RPMI7951 (cell line): Measurements from ENCODE around the gene APCDD1. TPM values are rescaled to one million over a fixed set of nuclear protein-coding genes. Genes with fewer than 3 reads are reported as not detected.
A peak's percentile ranks its signal among the peaks of the same experiment; 100 is the strongest.
"Not testable (repeated sequence)": the region's sequence is repeated elsewhere in the genome, so short reads cannot be mapped to it uniquely, and the experiment has no call there.

Experiments used
- DNase-seq: peaks from one replicate; pipeline ENCODE4 v3.0.0-alpha.2; 2012; ENCODE audit warnings: low read depth
- total RNA-seq: library from RNA; depleted of rRNA; stranded (reverse); fragments of >200 nt; shearing (Covaris generic); gene quantifications from 2 replicates; pipeline ENCODE4 v1.2.3, GENCODE V29; 2014; rRNA removed

Gene APCDD1
- total RNA-seq, 1 experiment from 2014 or later, result 4.7 TPM

- DNase-seq, result peak; percentile 91
Observed at GRCh38 chr18:10525697-10526560, 71.5 kb downstream of the APCDD1 start, which contains the start of gene NAPG. TSS of gene NAPG (plus strand) at chr18:10526027. CDS start at chr18:10526103, 76 bp downstream.

- DNase-seq, result no peak
Observed at GRCh38 chr18:10526561-10526949, 72.1 kb downstream of the APCDD1 start.

- no peak for DNase-seq
Observed at GRCh38 chr18:10528439-10528838, 74.0 kb downstream of the APCDD1 start.

- no peak for DNase-seq
Observed at GRCh38 chr18:10530002-10530401, 75.6 kb downstream of the APCDD1 start.

GRCh38 chr18:10530852-10531251 lies 76.4 kb downstream of the APCDD1 start:
- no peak for DNase-seq

GRCh38 chr18:10533111-10533510 lies 78.7 kb downstream of the APCDD1 start:
- DNase-seq, result no peak

- no peak for DNase-seq
Observed at GRCh38 chr18:10536280-10536679, 81.8 kb downstream of the APCDD1 start.

- DNase-seq, result no peak
Observed at GRCh38 chr18:10537765-10538164, 83.3 kb downstream of the APCDD1 start.

GRCh38 chr18:10539124-10539523 lies 84.7 kb downstream of the APCDD1 start:
- not testable (repeated sequence) for DNase-seq

Other genes with a start within 250 kb of the APCDD1 start
- gene NAPG, start 71.4 kb downstream of the APCDD1 start, total RNA-seq, result 31.6 and 38.3 TPM in 2 replicates